HG03097 (cell line): ENCODE data around the gene MAGEB1.

Experiments used
- ATAC-seq: cut with Tn5 transposase; IDR thresholded peaks from one replicate; pipeline ENCODE4 v1.9.1; 2021; ENCODE audit not compliant: unreplicated experiment, low FRiP score

Gene MAGEB1, protein sequence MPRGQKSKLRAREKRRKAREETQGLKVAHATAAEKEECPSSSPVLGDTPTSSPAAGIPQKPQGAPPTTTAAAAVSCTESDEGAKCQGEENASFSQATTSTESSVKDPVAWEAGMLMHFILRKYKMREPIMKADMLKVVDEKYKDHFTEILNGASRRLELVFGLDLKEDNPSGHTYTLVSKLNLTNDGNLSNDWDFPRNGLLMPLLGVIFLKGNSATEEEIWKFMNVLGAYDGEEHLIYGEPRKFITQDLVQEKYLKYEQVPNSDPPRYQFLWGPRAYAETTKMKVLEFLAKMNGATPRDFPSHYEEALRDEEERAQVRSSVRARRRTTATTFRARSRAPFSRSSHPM

DNA sequence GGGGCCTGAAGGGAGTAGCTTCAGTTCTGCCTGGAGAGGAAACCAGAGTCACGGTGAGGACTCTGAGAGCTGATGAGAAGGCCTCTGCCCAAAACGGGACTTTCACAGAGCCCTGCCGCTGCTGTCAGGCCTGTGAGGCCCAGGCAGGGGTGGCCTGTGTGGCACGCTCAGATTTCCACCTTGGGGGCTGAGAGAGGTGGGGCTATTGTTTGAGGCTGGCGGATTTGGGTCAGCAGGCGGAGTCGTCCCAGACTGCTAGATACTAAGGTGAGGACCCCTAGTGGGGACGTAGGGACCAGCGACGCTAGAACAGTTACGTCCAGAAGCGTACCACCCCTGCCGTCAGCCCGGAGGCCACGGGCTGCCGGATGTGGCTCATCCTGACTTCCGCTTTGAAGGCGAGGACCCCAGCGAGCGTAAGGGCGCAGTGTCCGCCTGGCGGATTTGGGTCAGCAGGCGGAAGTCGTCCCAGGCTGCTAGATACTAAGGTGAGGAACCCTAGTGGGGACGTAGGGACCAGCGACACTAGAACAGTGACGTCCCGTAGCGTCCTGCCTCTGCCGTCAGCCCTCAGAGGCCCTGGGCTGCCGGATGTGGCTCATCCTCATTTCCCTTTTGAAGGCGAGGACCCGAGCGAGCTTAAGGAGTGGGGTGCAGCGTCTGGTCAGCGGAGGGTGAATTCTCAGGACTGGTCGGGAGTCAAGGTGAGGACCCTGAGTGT, at the start of gene MAGEB1:
Gene MAGEB1, plus strand, starts transcription at position 378 of the 721 bp plus-strand sequence. CDS start 3,348 bp downstream, outside the sequence.
- no peak for ATAC-seq

DNA sequence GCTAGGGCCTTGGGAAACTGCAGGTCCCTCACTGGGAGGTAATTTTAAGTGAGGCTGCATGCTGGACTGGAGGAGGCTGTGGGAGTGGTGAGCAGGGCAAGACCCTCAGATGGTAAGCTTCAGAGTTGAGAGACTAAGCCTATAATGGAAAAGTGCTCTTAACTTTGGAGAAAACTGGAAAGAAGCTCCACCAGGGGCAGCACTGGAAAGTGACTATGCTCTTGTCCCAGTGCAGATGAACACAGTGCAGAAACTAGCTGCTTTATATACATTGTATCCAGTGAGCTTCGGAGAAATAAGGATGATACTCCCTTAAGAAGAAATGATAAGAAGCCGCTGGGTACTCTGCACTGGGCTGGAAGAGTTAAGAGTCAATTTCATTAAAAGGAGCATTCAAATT, 34.8 kb upstream of the MAGEB1 start:
- no peak for ATAC-seq

DNA sequence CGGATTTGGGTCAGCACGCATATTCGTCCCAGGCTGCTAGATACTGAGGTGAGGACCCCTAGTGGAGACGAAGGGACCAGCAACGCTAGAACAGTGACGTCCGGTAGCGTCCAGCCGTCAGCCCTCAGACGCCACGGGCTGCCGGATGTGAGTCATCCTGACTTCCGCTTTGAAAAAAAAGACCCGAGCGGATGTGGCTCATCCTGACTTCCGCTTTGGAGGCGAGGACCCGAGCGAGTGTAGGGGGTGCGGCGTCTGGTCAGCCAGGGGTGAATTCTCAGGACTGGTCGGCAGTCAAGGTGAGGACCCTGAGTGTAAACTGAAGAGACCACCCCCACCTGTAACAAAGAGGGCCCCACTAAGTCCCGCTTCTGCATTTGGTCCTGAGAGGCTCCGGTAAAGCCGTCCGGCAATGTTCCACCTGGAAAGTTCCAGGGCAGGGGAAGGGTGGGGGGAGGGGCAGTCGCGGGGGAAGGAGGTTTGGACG, 31.5 kb upstream of the MAGEB1 start, which contains the start of gene MAGEB2:
Gene MAGEB2, plus strand, starts transcription at position 207 of the 487 bp plus-strand sequence. CDS start 3,018 bp downstream, outside the sequence.
- no peak for ATAC-seq

GRCh38 chrX:30217465-30217864, 29.5 kb upstream of the MAGEB1 start:
- no peak for ATAC-seq

GRCh38 chrX:30219372-30219771, 27.6 kb upstream of the MAGEB1 start:
- ATAC-seq: no peak

GRCh38 chrX:30220661-30221060, 26.3 kb upstream of the MAGEB1 start:
- no peak for ATAC-seq

DNA sequence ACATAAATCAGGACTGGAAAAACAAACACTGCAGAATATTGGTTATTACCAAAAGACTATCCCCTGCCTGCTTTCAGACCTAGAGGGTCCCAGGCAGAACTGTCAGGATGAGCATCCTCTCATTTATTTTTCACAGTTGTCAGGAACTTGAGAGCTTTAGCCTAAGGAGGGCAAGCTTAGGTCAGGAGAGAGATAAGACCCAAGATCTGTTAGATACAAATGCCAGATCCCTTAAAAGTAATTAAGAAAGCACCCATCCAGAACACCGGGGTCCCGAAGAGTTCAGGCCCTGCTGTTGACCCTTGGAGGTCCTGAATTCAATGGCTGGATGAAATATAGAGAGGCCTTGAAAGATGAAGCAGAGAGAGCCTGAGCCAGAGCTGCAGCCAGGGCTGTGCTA, 22.4 kb upstream of the MAGEB1 start:
- no peak for ATAC-seq

- ATAC-seq: no peak
Observed at GRCh38 chrX:30228526-30228925, 18.4 kb upstream of the MAGEB1 start.

DNA sequence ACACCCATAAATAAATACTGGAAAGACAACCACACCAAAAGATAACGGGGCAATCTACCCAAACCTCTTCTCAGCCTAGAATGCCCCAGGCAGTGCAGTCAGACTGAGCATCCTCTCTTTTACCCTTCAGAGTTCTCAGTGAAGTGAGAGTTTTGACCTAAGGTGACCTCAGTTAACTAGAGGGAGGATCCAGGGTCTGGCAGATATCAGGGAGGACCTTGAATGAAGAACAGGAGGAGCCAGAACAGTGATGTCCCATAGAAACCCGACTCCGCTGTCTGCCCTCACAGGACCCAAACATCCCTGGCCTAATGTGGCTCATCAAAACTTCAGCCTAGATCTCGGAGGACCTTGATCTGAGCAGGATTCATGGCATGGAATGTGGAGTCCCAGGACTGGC, 16.6 kb upstream of the MAGEB1 start, which contains the start of gene MAGEB3:
Gene MAGEB3, plus strand, starts transcription at position 263 of the 400 bp plus-strand sequence. CDS start 5,268 bp downstream, outside the sequence.
- no peak for ATAC-seq

DNA sequence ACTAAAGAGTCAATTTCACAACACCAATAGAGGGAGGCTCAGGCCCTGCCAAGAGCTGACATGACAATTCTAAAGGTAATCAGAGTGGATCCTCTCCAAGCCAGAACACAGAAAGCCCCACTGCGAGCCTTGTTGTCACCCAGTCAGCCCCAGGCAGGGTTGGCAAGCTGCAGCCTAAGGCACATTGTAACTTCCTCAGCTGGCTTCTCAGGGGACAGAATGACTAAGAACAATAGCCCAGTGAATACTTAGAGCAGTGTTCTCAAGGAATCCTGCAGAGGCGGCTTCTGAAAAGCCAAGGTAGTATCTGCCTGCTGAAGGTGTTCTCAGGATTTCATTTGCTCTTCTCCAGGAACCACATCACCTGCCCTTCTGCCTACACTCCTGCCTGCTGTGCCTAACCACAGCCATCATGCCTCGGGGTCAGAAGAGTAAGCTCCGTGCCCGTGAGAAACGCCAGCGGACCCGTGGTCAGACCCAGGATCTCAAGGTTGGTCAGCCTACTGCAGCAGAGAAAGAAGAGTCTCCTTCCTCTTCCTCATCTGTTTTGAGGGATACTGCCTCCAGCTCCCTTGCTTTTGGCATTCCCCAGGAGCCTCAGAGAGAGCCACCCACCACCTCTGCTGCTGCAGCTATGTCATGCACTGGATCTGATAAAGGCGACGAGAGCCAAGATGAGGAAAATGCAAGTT, 5.1 kb upstream of the MAGEB1 start, which contains the start of gene MAGEB4:
Gene MAGEB4, plus strand, starts transcription at position 277 of the 692 bp plus-strand sequence. Its CDS starts 136 bp downstream, at position 413.
- ATAC-seq: no peak

- peak; percentile 75 for ATAC-seq
Observed at GRCh38 chrX:30248854-30249253, 1.9 kb downstream of the MAGEB1 start.

DNA sequence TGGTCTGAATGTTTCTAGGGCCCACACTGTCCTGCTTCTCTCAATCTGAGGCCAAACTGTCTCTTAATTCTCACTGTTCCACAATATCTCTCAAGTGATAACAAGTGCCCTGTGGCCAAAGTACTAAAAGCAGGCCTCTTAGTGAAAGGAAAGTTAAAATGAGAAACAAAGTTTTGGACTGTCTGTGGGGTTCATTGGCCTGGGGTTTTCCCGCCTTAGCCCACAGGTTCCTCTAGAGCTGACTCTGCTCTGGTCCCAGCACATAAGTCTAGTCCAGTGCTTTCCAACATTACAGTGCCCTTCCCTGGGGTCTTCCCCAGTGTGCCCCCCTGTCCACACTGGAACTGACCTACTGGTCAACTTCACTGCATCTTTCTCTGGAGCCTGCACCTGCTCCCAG, 6.3 kb downstream of the MAGEB1 start:
- no peak for ATAC-seq

GRCh38 chrX:30259927-30260326, 13.0 kb downstream of the MAGEB1 start:
- ATAC-seq: no peak

DNA sequence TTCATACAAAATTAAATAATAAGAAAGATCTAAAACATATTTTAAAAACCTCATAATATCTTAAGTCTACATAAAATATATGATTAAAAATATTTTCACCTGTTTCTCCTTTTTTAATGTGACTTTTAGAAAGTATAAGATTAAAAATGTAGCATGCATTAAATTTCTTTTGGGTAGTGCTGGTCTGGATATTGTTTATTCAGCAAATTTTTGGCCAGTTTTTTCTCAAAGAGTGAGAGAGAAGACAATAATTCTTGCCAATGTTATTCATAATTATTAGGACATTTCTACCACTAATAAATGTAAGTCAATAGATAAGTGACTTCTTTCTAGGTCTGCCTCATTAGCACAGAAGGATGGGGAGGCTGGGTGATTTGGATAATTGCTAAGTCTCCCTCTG, 14.1 kb downstream of the MAGEB1 start:
- no peak for ATAC-seq

DNA sequence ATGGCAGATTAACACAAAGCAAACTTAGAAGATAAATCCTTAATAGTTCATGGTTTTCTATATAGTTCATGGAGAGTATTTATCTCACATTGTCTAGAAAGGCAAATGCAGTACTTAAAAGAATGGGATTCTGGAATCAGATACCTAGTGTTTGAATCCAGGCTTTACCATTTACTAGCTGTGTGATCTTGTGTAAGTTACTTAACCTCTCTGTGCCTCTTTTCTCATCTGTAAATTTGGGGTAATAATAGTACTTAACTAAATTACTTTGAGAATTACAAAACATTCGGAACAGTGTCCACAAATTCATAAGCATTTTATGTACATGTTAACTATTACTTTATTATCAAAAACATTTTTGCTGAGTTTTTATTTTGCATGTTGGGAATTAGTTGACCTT, 15.8 kb downstream of the MAGEB1 start:
- no peak for ATAC-seq

GRCh38 chrX:30270639-30271038, 23.7 kb downstream of the MAGEB1 start:
- ATAC-seq: no peak

DNA sequence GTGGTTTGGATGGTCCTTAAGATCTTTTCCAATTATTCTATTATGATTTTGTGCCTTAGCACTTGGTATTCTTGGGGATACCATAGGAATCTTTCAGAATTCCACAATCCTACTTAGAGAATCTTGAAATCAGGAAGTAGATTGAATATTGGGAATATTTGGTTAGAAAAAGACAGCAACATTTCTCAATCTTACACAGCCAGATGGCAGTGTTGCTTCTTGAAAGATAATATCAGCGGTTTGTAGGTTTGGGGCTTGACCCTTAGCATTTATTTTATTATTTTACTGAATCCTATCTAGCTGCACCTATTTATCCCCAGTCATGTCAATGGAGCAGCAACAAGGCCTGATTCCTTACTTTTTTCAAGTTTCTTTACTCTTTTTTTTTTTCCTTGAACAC, 28.6 kb downstream of the MAGEB1 start:
- ATAC-seq: no peak

DNA sequence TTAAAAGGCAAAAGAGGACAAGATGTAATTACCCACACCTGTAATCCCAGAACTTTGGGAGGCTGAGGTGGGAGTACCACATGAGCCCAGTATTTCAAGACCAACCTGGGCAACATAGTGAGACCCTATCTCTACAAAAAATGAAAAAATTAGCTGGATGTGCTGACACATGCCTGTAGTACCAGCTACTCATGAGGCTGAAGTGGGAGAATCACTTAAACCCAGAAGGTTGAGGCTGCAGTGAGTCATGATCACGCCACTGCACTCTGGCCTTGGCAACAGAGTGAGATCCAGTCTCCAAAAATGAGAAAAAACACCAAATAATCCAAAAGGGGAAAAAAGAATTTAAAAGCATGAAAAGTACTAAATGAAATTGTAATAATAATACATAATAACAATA, 31.4 kb downstream of the MAGEB1 start:
- ATAC-seq: no peak

DNA sequence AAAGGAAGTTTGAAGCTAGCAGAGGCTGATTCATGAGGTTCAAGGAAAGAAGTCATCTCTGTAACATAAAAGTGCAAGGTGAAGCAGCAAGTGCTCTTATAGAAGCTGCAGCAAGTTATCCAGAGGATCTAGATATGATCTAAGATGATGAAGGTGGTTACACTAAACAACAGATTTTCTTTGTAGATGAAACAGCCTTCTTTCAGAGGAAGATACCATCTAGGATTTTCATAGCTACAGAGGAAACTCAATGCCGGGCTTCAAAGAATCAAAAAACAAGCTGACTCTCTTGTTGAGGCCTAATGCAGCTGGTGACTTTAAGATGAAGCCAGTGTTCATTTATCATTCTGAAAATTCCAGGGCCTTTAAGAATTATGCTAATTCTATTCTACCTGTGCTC, 33.5 kb downstream of the MAGEB1 start:
- no peak for ATAC-seq

- no peak for ATAC-seq
Observed at GRCh38 chrX:30282527-30282926, 35.6 kb downstream of the MAGEB1 start.
